ENCODE results near the gene TM4SF4.

GRCh38 chr3:149453140-149453805, 21.2 kb upstream of the TM4SF4 start:
- no peak for TF ChIP-seq EZH2 (IDR thresholded peaks at IDR 0.05; ENCODE audit: low read depth)
- TF ChIP-seq, protein P1, sequence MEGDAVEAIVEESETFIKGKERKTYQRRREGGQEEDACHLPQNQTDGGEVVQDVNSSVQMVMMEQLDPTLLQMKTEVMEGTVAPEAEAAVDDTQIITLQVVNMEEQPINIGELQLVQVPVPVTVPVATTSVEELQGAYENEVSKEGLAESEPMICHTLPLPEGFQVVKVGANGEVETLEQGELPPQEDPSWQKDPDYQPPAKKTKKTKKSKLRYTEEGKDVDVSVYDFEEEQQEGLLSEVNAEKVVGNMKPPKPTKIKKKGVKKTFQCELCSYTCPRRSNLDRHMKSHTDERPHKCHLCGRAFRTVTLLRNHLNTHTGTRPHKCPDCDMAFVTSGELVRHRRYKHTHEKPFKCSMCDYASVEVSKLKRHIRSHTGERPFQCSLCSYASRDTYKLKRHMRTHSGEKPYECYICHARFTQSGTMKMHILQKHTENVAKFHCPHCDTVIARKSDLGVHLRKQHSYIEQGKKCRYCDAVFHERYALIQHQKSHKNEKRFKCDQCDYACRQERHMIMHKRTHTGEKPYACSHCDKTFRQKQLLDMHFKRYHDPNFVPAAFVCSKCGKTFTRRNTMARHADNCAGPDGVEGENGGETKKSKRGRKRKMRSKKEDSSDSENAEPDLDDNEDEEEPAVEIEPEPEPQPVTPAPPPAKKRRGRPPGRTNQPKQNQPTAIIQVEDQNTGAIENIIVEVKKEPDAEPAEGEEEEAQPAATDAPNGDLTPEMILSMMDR (conservative IDR thresholded peaks at IDR 0.05) = no peak

Measured in PC-9 (cell line).